ENCODE data around the gene GPX4. TPM values are rescaled to one million over a fixed set of nuclear protein-coding genes. Genes with fewer than 3 reads are reported as not detected.

The GPX4 gene
- total and polyA plus RNA-seq, 2 donors (not counting 1 experiment from before 2014, with no cell fraction given): 213 to 317 TPM

- TF ChIP-seq CTCF (IDR thresholded peaks at IDR 0.05) (peak; percentile 92), EZH2 (IDR thresholded peaks at IDR 0.05; ENCODE audit: borderline replicate concordance, insufficient read depth, low read depth, low read length, poor library complexity, severe bottlenecking) (no peak)
- H3K4me3 Mint-ChIP-seq: no peak overlapping the region
- Histone ChIP-seq H2AFZ (ENCODE audit: insufficient read depth, low read depth, low read length, poor library complexity, severe bottlenecking) (no peak overlapping the region), H3K9me3 (ENCODE audit: control extremely low read depth in 1 of 3, control insufficient read depth in 2 of 3, insufficient read depth in 1 of 3, low read length in 2 of 3) (no peaks in the 10 kb centered on the region), H3K4me1 (ENCODE audit: control insufficient read depth in 2 of 2, insufficient read depth in 2 of 2, low read length in 2 of 2) (peaks cover 6 to 12% of the 10 kb centered on the region in 2 donors), H3K27me3 (replicated peaks in 1 of 4; ENCODE audit: control extremely low read depth in 1 of 4, control insufficient read depth in 3 of 4, insufficient read depth in 4 of 4, low read length in 3 of 4) (no peaks in the 10 kb centered on the region), H3K36me3 (replicated peaks in 1 of 2; ENCODE audit: control extremely low read depth in 1 of 2, control insufficient read depth in 1 of 2, extremely low read depth in 1 of 2, insufficient read depth in 2 of 2, low read length in 1 of 2) (peaks cover 0 to 53% of the 10 kb centered on the region in 2 experiments), H3K27ac (ENCODE audit: low read length in 2 of 2) (no peak overlapping the region), H3K9ac (ENCODE audit: low read length) (no peak overlapping the region), H4K20me1 (ENCODE audit: control insufficient read depth, insufficient read depth, low read length, poor library complexity, severe bottlenecking) (peaks cover 32% of the 10 kb centered on the region), H3K4me2 (replicated peaks; ENCODE audit: low read depth, low read length, poor library complexity, severe bottlenecking) (peak overlapping the region; percentile 66), H3K4me3 (ENCODE audit: control extremely low read depth in 1 of 5, extremely low read depth in 1 of 5, insufficient read depth in 1 of 5, low read depth in 2 of 5, low read length in 4 of 5) (no peak overlapping the region), H3K79me2 (ENCODE audit: control insufficient read depth, insufficient read depth, low read length) (peaks cover 19% of the 10 kb centered on the region)
- ChIA-PET CTCF (interaction anchor here (0.6 to 3.9 kb wide), 33 partner anchors 9 to 192 kb away, joined by 3 to 62 read pairs (median 5); partner anchors contain the start of genes ATP5F1D, CBARP, CIRBP and GPX4), POLR2A (interaction anchor here (0.5 to 1.5 kb wide), 5 partner anchors 9 to 108 kb away, joined by 3 to 10 read pairs (median 6); partner anchors contain the start of gene GPX4)
- no peaks in the 10 kb centered on the region for H3K9me3 Mint-ChIP-seq (ENCODE audit: insufficient read depth)
- H3K27ac Mint-ChIP-seq: peak overlapping the region; percentile 53
- no peaks in the 10 kb centered on the region for H3K27me3 Mint-ChIP-seq
- peak; percentile 98 for ATAC-seq (ENCODE audit: low read depth)
- H3K4me1 Mint-ChIP-seq: peaks cover 5% of the 10 kb centered on the region
- DNase-seq: peak; percentile 90
- intact Hi-C loops (cut with micrococcal nuclease): loop anchor here (1.0 to 5.0 kb wide), 3 partner anchors 19 to 127 kb away; no protein-coding TSS in a partner anchor
- WGBS (ENCODE audit: insufficient coverage): 41% methylated on average over 44 of the region's 44 CpGs
These were observed 9.5 kb downstream of the GPX4 start for GRCh38 chr19:1113030-1113985.
